Activated CD4-positive, alpha-beta T cell treated with anti-CD3 and anti-CD28 coated beads, Interleukin-2, amount 10 ng/mL, durations not matched to agents 24 days and 14 days (primary cell): ENCODE measurements around the gene GLIS1. TPM values are rescaled to one million over a fixed set of nuclear protein-coding genes. Genes with fewer than 3 reads are reported as not detected.
"Not testable (repeated sequence)": the region's sequence is repeated elsewhere in the genome, so short reads cannot be mapped to it uniquely, and the experiment has no call there.

ENCODE experiments used
- DNase-seq: peaks from one replicate; pipeline ENCODE4 v3.0.0; 2022
- H3K27ac Mint-ChIP-seq: one replicate; pipeline ENCODE4 v1.8.0; 2022; ENCODE audit warnings: mild to moderate bottlenecking, mixed read lengths
- H3K27me3 Mint-ChIP-seq: one replicate; pipeline ENCODE4 v1.8.0; 2022; ENCODE audit warnings: mixed read lengths
- H3K36me3 Mint-ChIP-seq: one replicate; pipeline ENCODE4 v1.8.0; 2022; ENCODE audit warnings: low read depth, mild to moderate bottlenecking, mixed read lengths
- H3K4me1 Mint-ChIP-seq: one replicate; pipeline ENCODE4 v1.8.0; 2021; ENCODE audit warnings: mixed read lengths
- H3K4me3 Mint-ChIP-seq: one replicate; pipeline ENCODE4 v1.8.0; 2022; ENCODE audit warnings: mild to moderate bottlenecking, moderate library complexity, mixed read lengths
- H3K9me3 Mint-ChIP-seq: one replicate; pipeline ENCODE4 v1.8.0; 2021; ENCODE audit warnings: mixed read lengths
- intact Hi-C: fragments of 100-400 bp; cut with micrococcal nuclease; formaldehyde crosslinking; loops from one replicate; pipeline ENCODE4 v1.15.1; 2023
- total RNA-seq: library from RNA; stranded (reverse); gene quantifications from 2 replicates; pipeline ENCODE4 v1.2.3, GENCODE V29; 2022

Gene GLIS1
- total RNA-seq, 1 donor from 2014 or later: not detected

GRCh38 chr1:53560581-53561502 is 178.1 kb downstream of the GLIS1 start:
- Mint-ChIP-seq H3K36me3 (no peaks in the 10 kb centered on the region), H3K4me3 (no peak overlapping the region), H3K27ac (no peak overlapping the region), H3K27me3 (peaks cover 25% of the 10 kb centered on the region), H3K9me3 (no peaks in the 10 kb centered on the region), H3K4me1 (peaks cover 13% of the 10 kb centered on the region)
- DNase-seq: no peak
- intact Hi-C loops: no loop called here

- Mint-ChIP-seq H3K27ac (no peak overlapping the region), H3K4me1 (peaks cover 13% of the 10 kb centered on the region), H3K4me3 (no peak overlapping the region), H3K9me3 (no peaks in the 10 kb centered on the region), H3K27me3 (peaks cover 19% of the 10 kb centered on the region), H3K36me3 (no peaks in the 10 kb centered on the region)
- intact Hi-C loops: no loop called here
- no peak for DNase-seq
These were observed 178.9 kb downstream of the GLIS1 start for GRCh38 chr1:53559854-53560580.

- Mint-ChIP-seq H3K9me3 (no peaks in the 10 kb centered on the region), H3K27ac (no peak overlapping the region), H3K4me1 (peaks cover 13% of the 10 kb centered on the region), H3K36me3 (no peaks in the 10 kb centered on the region), H3K27me3 (peaks cover 17% of the 10 kb centered on the region), H3K4me3 (no peak overlapping the region)
- intact Hi-C loops: no loop called here
- no peak for DNase-seq
These were observed 179.6 kb downstream of the GLIS1 start for GRCh38 chr1:53559391-53559815.

- peaks cover 12% of the 10 kb centered on the region for H3K27me3 Mint-ChIP-seq
- no peak overlapping the region for H3K27ac Mint-ChIP-seq
- peaks cover 13% of the 10 kb centered on the region for H3K4me1 Mint-ChIP-seq
- no peaks in the 10 kb centered on the region for H3K36me3 Mint-ChIP-seq
- no peak overlapping the region for H3K4me3 Mint-ChIP-seq
- intact Hi-C loops: no loop called here
- DNase-seq: no peak
- H3K9me3 Mint-ChIP-seq: no peaks in the 10 kb centered on the region
These were observed 180.1 kb downstream of the GLIS1 start for GRCh38 chr1:53558739-53559315.

GRCh38 chr1:53557830-53558738 is 180.9 kb downstream of the GLIS1 start:
- no peak for DNase-seq
- intact Hi-C loops: no loop called here
- no peaks in the 10 kb centered on the region for H3K9me3 Mint-ChIP-seq
- H3K4me1 Mint-ChIP-seq: peaks cover 11% of the 10 kb centered on the region
- peaks cover 8% of the 10 kb centered on the region for H3K27me3 Mint-ChIP-seq
- no peaks in the 10 kb centered on the region for H3K36me3 Mint-ChIP-seq
- H3K4me3 Mint-ChIP-seq: no peak overlapping the region
- H3K27ac Mint-ChIP-seq: no peak overlapping the region

GRCh38 chr1:53557369-53557768 is 181.6 kb downstream of the GLIS1 start:
- intact Hi-C loops: no loop called here
- peaks cover 6% of the 10 kb centered on the region for H3K4me1 Mint-ChIP-seq
- no peaks in the 10 kb centered on the region for H3K36me3 Mint-ChIP-seq
- peaks cover 3% of the 10 kb centered on the region for H3K27me3 Mint-ChIP-seq
- H3K27ac Mint-ChIP-seq: no peak overlapping the region
- H3K9me3 Mint-ChIP-seq: no peaks in the 10 kb centered on the region
- no peak overlapping the region for H3K4me3 Mint-ChIP-seq
- no peak for DNase-seq

GRCh38 chr1:53556657-53557227 is 182.2 kb downstream of the GLIS1 start:
- H3K36me3 Mint-ChIP-seq: no peaks in the 10 kb centered on the region
- H3K4me1 Mint-ChIP-seq: no peaks in the 10 kb centered on the region
- no peaks in the 10 kb centered on the region for H3K9me3 Mint-ChIP-seq
- no peak for DNase-seq
- H3K27me3 Mint-ChIP-seq: peaks cover 4% of the 10 kb centered on the region
- H3K4me3 Mint-ChIP-seq: no peak overlapping the region
- intact Hi-C loops: no loop called here
- H3K27ac Mint-ChIP-seq: no peak overlapping the region

GRCh38 chr1:53555620-53556326 is 183.2 kb downstream of the GLIS1 start:
- H3K36me3 Mint-ChIP-seq, H3K4me3 Mint-ChIP-seq, intact Hi-C loops, H3K9me3 Mint-ChIP-seq, H3K27me3 Mint-ChIP-seq, DNase-seq, H3K27ac Mint-ChIP-seq, H3K4me1 Mint-ChIP-seq: not testable (repeated sequence)

- Mint-ChIP-seq H3K36me3 (no peaks in the 10 kb centered on the region), H3K4me1 (no peaks in the 10 kb centered on the region), H3K9me3 (no peaks in the 10 kb centered on the region), H3K27me3 (peaks cover 4% of the 10 kb centered on the region), H3K27ac (no peak overlapping the region), H3K4me3 (no peak overlapping the region)
- no peak for DNase-seq
- intact Hi-C loops: no loop called here
These were observed 184.2 kb downstream of the GLIS1 start for GRCh38 chr1:53554592-53555305.

- no peak for DNase-seq
- intact Hi-C loops: no loop called here
These were observed 185.0 kb downstream of the GLIS1 start for GRCh38 chr1:53553734-53554509.

GRCh38 chr1:53552981-53553733 is 185.8 kb downstream of the GLIS1 start:
- no peaks in the 10 kb centered on the region for H3K36me3 Mint-ChIP-seq
- no peaks in the 10 kb centered on the region for H3K4me1 Mint-ChIP-seq
- intact Hi-C loops: no loop called here
- no peak overlapping the region for H3K4me3 Mint-ChIP-seq
- no peaks in the 10 kb centered on the region for H3K9me3 Mint-ChIP-seq
- no peak for DNase-seq
- peaks cover 4% of the 10 kb centered on the region for H3K27me3 Mint-ChIP-seq
- H3K27ac Mint-ChIP-seq: no peak overlapping the region

More at GRCh38 chr1:53553734-53554509, 185.0 kb downstream of the GLIS1 start:
- H3K4me1 Mint-ChIP-seq: no peaks in the 10 kb centered on the region
- no peak overlapping the region for H3K4me3 Mint-ChIP-seq
- no peaks in the 10 kb centered on the region for H3K36me3 Mint-ChIP-seq
- H3K27ac Mint-ChIP-seq: no peak overlapping the region
- H3K9me3 Mint-ChIP-seq: no peaks in the 10 kb centered on the region
- peaks cover 4% of the 10 kb centered on the region for H3K27me3 Mint-ChIP-seq
